Brain pericyte (primary cell): ENCODE results near the gene TMEM38A.
"Not testable (repeated sequence)": the region's sequence is repeated elsewhere in the genome, so short reads cannot be mapped to it uniquely, and the experiment has no call there.

Experiments
- DNase-seq: peaks from one replicate; pipeline ENCODE4 v3.0.0-alpha.2; 2012; ENCODE audit warnings: low read depth, low spot score

The TMEM38A gene

GRCh38 chr19:16637535-16637934 is 23.4 kb upstream of the TMEM38A start:
- DNase-seq: no peak

GRCh38 chr19:16638666-16639065 is 22.3 kb upstream of the TMEM38A start:
- DNase-seq: no peak

GRCh38 chr19:16640951-16641350 is 20.0 kb upstream of the TMEM38A start:
- DNase-seq: no peak

- no peak for DNase-seq
These were observed 19.2 kb upstream of the TMEM38A start for GRCh38 chr19:16641695-16642094.

- DNase-seq: no peak
These were observed 15.8 kb upstream of the TMEM38A start for GRCh38 chr19:16645140-16645539.

GRCh38 chr19:16649734-16650133 is 11.2 kb upstream of the TMEM38A start:
- DNase-seq: no peak

- no peak for DNase-seq
These were observed 10.1 kb upstream of the TMEM38A start for GRCh38 chr19:16650821-16651220.

- DNase-seq: not testable (repeated sequence)
These were observed 9.3 kb upstream of the TMEM38A start for GRCh38 chr19:16651421-16652188.

- DNase-seq: no peak
These were observed 8.1 kb upstream of the TMEM38A start for GRCh38 chr19:16652854-16653253.

- no peak for DNase-seq
These were observed 6.8 kb upstream of the TMEM38A start for GRCh38 chr19:16654140-16654539.

- DNase-seq: no peak
These were observed 6.3 kb upstream of the TMEM38A start for GRCh38 chr19:16654627-16655026.

GRCh38 chr19:16655727-16656126 is 5.2 kb upstream of the TMEM38A start:
- DNase-seq: no peak

GRCh38 chr19:16657384-16657783 is 3.6 kb upstream of the TMEM38A start:
- no peak for DNase-seq

- DNase-seq: no peak
These were observed 1.5 kb upstream of the TMEM38A start for GRCh38 chr19:16659464-16659831.

- peak; percentile 98 for DNase-seq
These were observed 869 bp upstream of the TMEM38A start, which contains the start of gene SMIM7 for GRCh38 chr19:16659832-16660708. Gene SMIM7, minus strand, starts transcription at chr19:16660144. Its CDS starts 34 bp downstream, at chr19:16660110.

GRCh38 chr19:16661480-16662034 is 618 bp downstream of the TMEM38A start:
- no peak for DNase-seq

GRCh38 chr19:16668176-16668575 is 7.2 kb downstream of the TMEM38A start:
- no peak for DNase-seq

GRCh38 chr19:16668702-16669101 is 7.8 kb downstream of the TMEM38A start:
- DNase-seq: not testable (repeated sequence)

GRCh38 chr19:16670291-16670690 is 9.4 kb downstream of the TMEM38A start:
- DNase-seq: no peak

GRCh38 chr19:16671652-16672274 is 10.8 kb downstream of the TMEM38A start:
- DNase-seq: no peak

GRCh38 chr19:16673231-16673630 is 12.3 kb downstream of the TMEM38A start:
- DNase-seq: no peak

GRCh38 chr19:16673839-16674238 is 12.9 kb downstream of the TMEM38A start:
- DNase-seq: not testable (repeated sequence)
